Measurements from ENCODE around the gene PTHLH. TPM values are rescaled to one million over a fixed set of nuclear protein-coding genes. Genes with fewer than 3 reads are reported as not detected.

The PTHLH gene
- total RNA-seq, 6 donors from 2014 or later = 0.44 to 2.9 (median 2.0) TPM; not detected in 3

- no peaks in the 10 kb centered on the region for H3K36me3 ChIP-seq
- no peak overlapping the region for H3K4me3 ChIP-seq
- 61 to 68% methylated on average over 5 of the region's 5 CpGs for whole genome bisulfite sequencing, 2 donors
- H3K27me3 ChIP-seq = no peaks in the 10 kb centered on the region
- TF ChIP-seq POLR2AphosphoS5 (IDR thresholded peaks at IDR 0.05) (no peak), EP300 (IDR thresholded peaks at IDR 0.05) (no peak), CTCF (IDR thresholded peaks at IDR 0.05) (no peak), POLR2A (IDR thresholded peaks at IDR 0.05) (no peak)
- H3K4me1 ChIP-seq = no peaks in the 10 kb centered on the region
- no peak overlapping the region for H3K27ac ChIP-seq
- ATAC-seq (ENCODE audit: low FRiP score in 2 of 2) (no peak), DNase-seq (no peak)
- peaks cover 0 to 5% (median 0%) of the 10 kb centered on the region in 4 donors for H3K9me3 ChIP-seq
These were observed 14.8 kb upstream of the PTHLH start for GRCh38 chr12:27987331-27987730.

- Histone ChIP-seq H3K4me3 (no peak overlapping the region), H3K9me3 (no peaks in the 10 kb centered on the region), H3K36me3 (no peaks in the 10 kb centered on the region), H3K27ac (no peak overlapping the region), H3K27me3 (no peaks in the 10 kb centered on the region), H3K4me1 (no peaks in the 10 kb centered on the region)
- no peak for TF ChIP-seq POLR2A (IDR thresholded peaks at IDR 0.05)
- TF ChIP-seq POLR2AphosphoS5 (IDR thresholded peaks at IDR 0.05) = no peak
- no peak for TF ChIP-seq EP300 (IDR thresholded peaks at IDR 0.05)
- no peak for TF ChIP-seq CTCF (IDR thresholded peaks at IDR 0.05)
- DNase-seq = no peak
- WGBS, 2 donors = 63 to 64% methylated on average over 2 of the region's 2 CpGs
- ATAC-seq (ENCODE audit: low FRiP score in 2 of 2) = no peak
These were observed 11.7 kb upstream of the PTHLH start for GRCh38 chr12:27984275-27984674.

GRCh38 chr12:27982951-27983350 lies 10.4 kb upstream of the PTHLH start:
- Histone ChIP-seq H3K4me3 (no peak overlapping the region), H3K27ac (no peak overlapping the region), H3K36me3 (no peaks in the 10 kb centered on the region), H3K9me3 (no peaks in the 10 kb centered on the region), H3K27me3 (no peaks in the 10 kb centered on the region), H3K4me1 (no peaks in the 10 kb centered on the region)
- TF ChIP-seq CTCF (IDR thresholded peaks at IDR 0.05) = no peak
- TF ChIP-seq POLR2AphosphoS5 (IDR thresholded peaks at IDR 0.05) = no peak
- TF ChIP-seq EP300 (IDR thresholded peaks at IDR 0.05) = no peak
- no peak for TF ChIP-seq POLR2A (IDR thresholded peaks at IDR 0.05)
- 57 to 61% methylated on average over 4 of the region's 4 CpGs for WGBS, 2 donors
- no peak for ATAC-seq (ENCODE audit: low FRiP score in 2 of 2)
- DNase-seq = no peak

GRCh38 chr12:27982385-27982784 lies 9.9 kb upstream of the PTHLH start:
- Histone ChIP-seq H3K4me3 (no peak overlapping the region), H3K27ac (no peak overlapping the region), H3K27me3 (no peaks in the 10 kb centered on the region), H3K9me3 (no peaks in the 10 kb centered on the region), H3K4me1 (no peaks in the 10 kb centered on the region), H3K36me3 (no peaks in the 10 kb centered on the region)
- TF ChIP-seq POLR2AphosphoS5 (IDR thresholded peaks at IDR 0.05) (no peak), POLR2A (IDR thresholded peaks at IDR 0.05) (no peak), EP300 (IDR thresholded peaks at IDR 0.05) (no peak), CTCF (IDR thresholded peaks at IDR 0.05) (no peak)
- DNase-seq (no peak), ATAC-seq (ENCODE audit: low FRiP score in 2 of 2) (no peak)
- 42 to 49% methylated on average over 2 of the region's 2 CpGs for WGBS, 2 donors

GRCh38 chr12:27981874-27982273 lies 9.3 kb upstream of the PTHLH start:
- no peaks in the 10 kb centered on the region for H3K27me3 ChIP-seq
- no peak for TF ChIP-seq EP300 (IDR thresholded peaks at IDR 0.05)
- TF ChIP-seq CTCF (IDR thresholded peaks at IDR 0.05) = no peak
- no peak for TF ChIP-seq POLR2AphosphoS5 (IDR thresholded peaks at IDR 0.05)
- TF ChIP-seq POLR2A (IDR thresholded peaks at IDR 0.05) = no peak
- H3K9me3 ChIP-seq = no peaks in the 10 kb centered on the region
- H3K36me3 ChIP-seq = no peaks in the 10 kb centered on the region
- H3K27ac ChIP-seq = no peak overlapping the region
- DNase-seq (no peak), ATAC-seq (ENCODE audit: low FRiP score in 2 of 2) (no peak)
- 64 to 65% methylated on average over 2 of the region's 2 CpGs for WGBS, 2 donors
- H3K4me3 ChIP-seq = no peak overlapping the region
- no peaks in the 10 kb centered on the region for H3K4me1 ChIP-seq
